Gastrocnemius medialis (tissue), 4 donors: ENCODE results near the gene MTURN. TPM values are rescaled to one million over a fixed set of nuclear protein-coding genes. Genes with fewer than 3 reads are reported as not detected.

Source experiments
- ATAC-seq, 2 donors: fragments of 150-250 bp; one replicate each; pipeline ENCODE4 v1.9.1; 2016
- DNase-seq, 2 donors: peaks; one replicate each; pipeline ENCODE4 v3.0.0-alpha.2; 2019
- H3K27ac ChIP-seq, 4 donors: fragments of 200-600 bp; sonication (generic); 1 replicate in 1 of 4; 2 replicates in 3 of 4; pipeline ENCODE4 v1.5.1; 2016 to 2018; ENCODE audit warnings: mild to moderate bottlenecking in 2 of 4, moderate library complexity in 1 of 4
- H3K27me3 ChIP-seq, 3 donors: fragments of 200-600 bp; sonication (generic) in 2 of 3; 1 replicate in 1 of 3; 2 replicates in 2 of 3; pipeline versions ENCODE4 v1.5.1 to v1.6.0; 2016 to 2019; ENCODE audit warnings: mild to moderate bottlenecking in 1 of 3, moderate library complexity in 1 of 3
- H3K36me3 ChIP-seq, 2 donors: fragments of 200-600 bp; sonication (generic) in 1 of 2; one replicate each; pipeline ENCODE4 v1.5.1; 2017 to 2018
- H3K4me1 ChIP-seq, 2 donors: fragments of 200-600 bp; sonication (generic) in 1 of 2; one replicate each; pipeline ENCODE4 v1.5.1; 2016 to 2017; ENCODE audit warnings: mild to moderate bottlenecking in 2 of 2
- H3K4me3 ChIP-seq, 4 donors: fragments of 200-600 bp; sonication (generic) in 3 of 4; 1 replicate in 1 of 4; 2 replicates in 3 of 4; pipeline ENCODE4 v1.5.1; 2016 to 2019; ENCODE audit warnings: mild to moderate bottlenecking in 2 of 4
- H3K9me3 ChIP-seq, 3 donors: fragments of 200-600 bp; sonication (generic) in 2 of 3; 1 replicate in 1 of 3; 2 replicates in 2 of 3; pipeline ENCODE4 v1.5.1; 2016 to 2019
- CTCF ChIP-seq, 5 experiments: fragments of 450-650 bp in 3 of 5; fragments of 200-600 bp in 2 of 5; sonication (generic) in 2 of 5; IDR thresholded peaks in 4 of 5; conservative IDR thresholded peaks in 1 of 5; 1 replicate in 4 of 5; 2 replicates in 1 of 5; pipeline ENCODE4 v1.5.1; 2016 to 2019; ENCODE audit warnings: antibody characterized with exemption in 5 of 5, mild to moderate bottlenecking in 3 of 5, moderate library complexity in 3 of 5
- POLR2A ChIP-seq, 2 donors: fragments of 450-650 bp; IDR thresholded peaks; one replicate each; pipeline ENCODE4 v1.6.1; 2017; ENCODE audit warnings: antibody characterized with exemption in 2 of 2, mild to moderate bottlenecking in 2 of 2, moderate library complexity in 2 of 2
- in situ Hi-C, 4 donors: fragments of 200-750 bp; cut with MboI; loops; one replicate each; pipeline versions ENCODE4 v1.15.0 to v1.8.0; 2017; ENCODE audit warnings: low sequenced_read_pairs in 4 of 4
- intact Hi-C: fragments of 100-400 bp; cut with DNase I; formaldehyde crosslinking; loops from one replicate; pipeline ENCODE4 v1.15.1; 2023; ENCODE audit warnings: low total_unique reads
- total RNA-seq, 4 donors: library from RNA; depleted of rRNA; stranded (reverse); fragments of >200 nt; gene quantifications; one replicate each; pipeline versions ENCODE4 v1.1.0 to v1.2.3, GENCODE V29; 2016

The MTURN gene
- total RNA-seq, 4 donors from 2014 or later, result 32.9 to 81.9 (median 44.7) TPM

- Histone ChIP-seq H3K27me3 (no peaks in the 10 kb centered on the region), H3K4me1 (peaks cover 13 to 18% of the 10 kb centered on the region in 2 donors), H3K36me3 (peaks cover 0 to 6% of the 10 kb centered on the region in 2 donors), H3K4me3 (no peak overlapping the region), H3K27ac (peak overlapping the region in 1 of 4 donors; percentile 30), H3K9me3 (no peaks in the 10 kb centered on the region)
- ATAC-seq (no peak), DNase-seq (no peak)
- in situ Hi-C loops, result loop anchor here (5.0 to 25.0 kb wide), 5 partner anchors 112 to 400 kb away; partner anchors contain the start of gene ZNRF2 (in 2 of the 4)
- no peak for TF ChIP-seq CTCF (IDR thresholded peaks at IDR 0.05 in 4 of 5, conservative IDR thresholded peaks at IDR 0.05 in 1 of 5)
- no peak for TF ChIP-seq POLR2A (IDR thresholded peaks at IDR 0.05)
- intact Hi-C loops, result no loop called here
Observed at GRCh38 chr7:30162622-30163124, 27.9 kb downstream of the MTURN start.

GRCh38 chr7:30163231-30163894 is 28.6 kb downstream of the MTURN start:
- intact Hi-C loops, result no loop called here
- in situ Hi-C loops, result loop anchor here (5.0 to 25.0 kb wide), 5 partner anchors 111 to 399 kb away; partner anchors contain the start of gene ZNRF2 (in 2 of the 4)
- Histone ChIP-seq H3K4me3 (no peak overlapping the region), H3K27ac (peak overlapping the region; percentile 1 to 51 (median 27)), H3K27me3 (no peaks in the 10 kb centered on the region), H3K4me1 (peaks cover 13 to 18% of the 10 kb centered on the region in 2 donors), H3K9me3 (no peaks in the 10 kb centered on the region), H3K36me3 (peaks cover 0 to 6% of the 10 kb centered on the region in 2 donors)
- DNase-seq, result no peak
- ATAC-seq, result no peak
- TF ChIP-seq POLR2A (IDR thresholded peaks at IDR 0.05), result no peak
- no peak for TF ChIP-seq CTCF (IDR thresholded peaks at IDR 0.05 in 4 of 5, conservative IDR thresholded peaks at IDR 0.05 in 1 of 5)

DNA sequence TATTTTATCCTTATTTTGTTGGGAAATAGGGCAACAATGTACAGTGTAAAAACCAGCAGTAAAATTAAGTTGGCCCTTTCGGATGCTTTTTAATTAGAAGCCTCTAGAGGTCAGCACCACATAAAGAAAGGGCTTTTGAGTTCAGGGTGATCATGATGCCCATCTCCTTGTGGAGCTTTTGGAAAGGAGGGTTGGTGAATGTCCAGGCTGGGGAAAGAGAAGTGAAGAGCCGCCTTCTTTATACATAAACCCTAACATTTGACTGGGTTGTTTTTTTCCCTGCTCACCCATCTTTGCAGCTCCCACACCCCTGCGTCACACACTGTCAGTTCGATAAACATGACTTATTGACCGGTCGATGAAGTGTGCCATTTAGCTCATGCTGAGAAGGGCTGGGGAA is 29.8 kb downstream of the MTURN start:
- intact Hi-C loops, result loop anchor here (2.0 kb wide), 1 partner anchor 248 kb away; no protein-coding TSS in a partner anchor
- Histone ChIP-seq H3K36me3 (peaks cover 0 to 4% of the 10 kb centered on the region in 2 donors), H3K9me3 (no peaks in the 10 kb centered on the region), H3K4me1 (peaks cover 15 to 18% of the 10 kb centered on the region in 2 donors), H3K4me3 (no peak overlapping the region), H3K27me3 (no peaks in the 10 kb centered on the region), H3K27ac (peak overlapping the region in 1 of 4 donors; percentile 30)
- DNase-seq, result no peak
- in situ Hi-C loops, result loop anchor here (5.0 to 25.0 kb wide), 5 partner anchors 110 to 398 kb away; partner anchors contain the start of gene ZNRF2 (in 2 of the 4)
- ATAC-seq, result peak; percentile 85 to 94
- TF ChIP-seq POLR2A (IDR thresholded peaks at IDR 0.05) (no peak), CTCF (IDR thresholded peaks at IDR 0.05 in 4 of 5, conservative IDR thresholded peaks at IDR 0.05 in 1 of 5) (peak; percentile 31 to 71 (median 65))

DNA sequence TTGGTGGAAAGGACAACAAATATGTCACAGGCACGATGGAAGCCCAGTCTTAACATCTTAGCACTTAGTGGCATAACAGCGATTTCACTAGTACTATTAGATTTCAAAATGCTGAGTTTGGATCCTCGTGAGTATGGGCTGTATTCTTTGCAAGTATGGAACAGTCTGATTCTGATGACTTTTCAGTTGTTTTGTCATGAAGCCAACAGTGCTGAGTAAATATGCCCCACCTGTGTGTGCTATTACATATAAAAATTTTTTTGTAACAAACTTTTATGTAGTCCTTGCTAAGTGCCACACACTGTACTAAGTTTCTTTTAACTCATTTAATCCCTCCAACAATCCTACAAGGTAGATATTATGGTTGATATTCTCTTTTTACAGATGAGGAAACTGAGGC is 30.8 kb downstream of the MTURN start:
- no peaks in the 10 kb centered on the region for H3K36me3 ChIP-seq
- TF ChIP-seq CTCF (IDR thresholded peaks at IDR 0.05 in 4 of 5, conservative IDR thresholded peaks at IDR 0.05 in 1 of 5), result no peak
- no peak for TF ChIP-seq POLR2A (IDR thresholded peaks at IDR 0.05)
- H3K27ac ChIP-seq, result no peak overlapping the region
- H3K9me3 ChIP-seq, result no peaks in the 10 kb centered on the region
- intact Hi-C loops, result loop anchor here (2.0 kb wide), 1 partner anchor 247 kb away; no protein-coding TSS in a partner anchor
- ATAC-seq, result no peak
- H3K27me3 ChIP-seq, result no peaks in the 10 kb centered on the region
- H3K4me3 ChIP-seq, result no peak overlapping the region
- DNase-seq, result no peak
- in situ Hi-C loops, result loop anchor here (5.0 to 25.0 kb wide), 5 partner anchors 109 to 397 kb away; partner anchors contain the start of gene ZNRF2 (in 2 of the 4)
- peaks cover 21 to 24% of the 10 kb centered on the region in 2 donors for H3K4me1 ChIP-seq
